ENCODE measurements around the gene ITPK1.

Gene ITPK1

GRCh38 chr14:93057586-93058280 is 58.0 kb downstream of the ITPK1 start:
- no peak for DNase-seq

DNA sequence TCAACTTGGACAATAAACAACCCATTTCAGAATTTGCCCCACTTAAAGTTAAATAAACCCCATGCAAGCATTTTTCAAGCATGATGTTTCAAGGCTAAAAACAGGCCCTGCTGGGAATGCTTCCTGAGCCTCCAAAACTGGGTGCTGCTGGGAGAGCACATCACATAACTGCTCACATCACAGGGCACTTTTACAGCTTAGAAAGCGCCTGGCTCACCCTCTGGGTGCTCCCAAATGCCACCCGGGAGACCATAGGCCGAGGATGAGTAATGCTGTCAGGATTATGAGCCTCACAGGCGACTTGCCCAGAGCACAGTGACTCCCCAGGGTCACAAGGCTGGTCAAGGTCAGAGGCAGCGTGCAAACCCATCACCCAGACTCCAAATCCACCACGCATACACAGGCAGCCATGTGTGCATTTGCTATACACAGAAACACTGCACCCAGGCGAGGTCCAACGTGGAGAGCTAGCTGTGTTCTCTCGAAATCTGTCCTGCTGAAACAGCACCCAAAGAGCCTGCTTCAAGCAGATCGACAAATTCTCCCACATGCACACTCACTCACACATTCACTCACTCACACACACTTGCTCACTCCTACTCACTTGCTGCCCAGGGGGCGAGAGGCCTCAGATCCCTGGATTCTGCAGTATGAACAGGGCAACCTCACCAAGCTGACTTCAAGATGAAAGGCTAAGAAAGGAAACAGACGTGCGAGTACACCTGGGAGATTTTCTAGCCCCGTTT is 58.7 kb downstream of the ITPK1 start:
- no peak for DNase-seq

DNA sequence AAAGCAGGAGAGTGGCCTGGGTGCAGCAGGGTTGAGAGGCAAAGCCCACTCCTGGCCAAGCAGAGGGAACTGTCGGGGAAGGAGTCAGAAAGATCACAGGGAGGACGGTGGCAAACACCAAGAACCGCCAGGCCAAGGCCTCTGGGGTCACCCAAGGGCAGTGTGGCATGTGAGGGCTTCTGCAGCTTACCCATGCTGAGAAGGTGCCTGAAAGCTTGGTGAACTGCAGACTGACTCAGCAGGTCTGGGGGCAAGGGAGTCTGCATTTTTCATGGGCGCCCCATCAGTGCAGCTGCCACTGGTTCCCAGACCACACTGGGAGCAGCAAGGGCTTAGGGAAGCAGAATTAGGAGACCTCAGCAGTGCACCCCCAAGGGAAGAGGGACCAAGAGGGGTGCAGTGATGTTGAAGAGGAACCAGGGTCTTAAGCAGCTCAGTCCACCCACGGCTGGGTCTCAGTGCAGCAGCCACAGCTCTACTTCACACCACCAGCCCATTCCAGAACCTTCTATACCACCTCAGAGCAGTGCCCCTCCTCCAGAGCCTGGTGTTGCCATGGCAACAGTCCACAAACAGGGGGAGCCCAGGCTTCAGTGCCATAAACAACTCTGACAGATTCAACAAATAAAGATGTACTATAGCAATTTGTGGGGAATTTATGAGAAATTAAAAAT is 59.4 kb downstream of the ITPK1 start:
- DNase-seq: no peak

DNA sequence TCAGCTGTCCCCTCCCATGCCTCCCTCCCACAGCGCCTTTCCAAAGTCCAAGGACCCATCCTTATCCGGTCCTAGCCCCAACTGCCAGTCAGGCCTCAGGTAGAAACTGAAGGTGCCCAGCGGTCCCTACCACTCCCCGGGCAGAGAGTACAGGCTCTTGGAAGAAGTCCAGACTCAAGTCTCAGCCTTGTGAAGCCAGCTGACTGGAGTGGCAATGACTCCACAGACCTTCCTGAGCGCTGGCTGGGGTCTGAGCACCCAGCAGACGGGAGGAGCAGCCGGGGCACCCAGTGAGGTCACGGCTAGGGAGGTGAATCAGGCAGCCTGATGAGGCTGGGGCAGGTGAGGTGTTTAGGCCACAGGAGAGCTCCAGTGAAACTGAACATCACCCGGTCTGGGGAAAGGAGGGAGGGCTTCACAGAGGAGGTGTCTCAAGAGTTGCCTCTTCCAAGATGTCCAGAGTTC is 60.0 kb downstream of the ITPK1 start:
- no peak for DNase-seq

- DNase-seq: no peak
Observed at GRCh38 chr14:93054876-93055275, 60.8 kb downstream of the ITPK1 start.

DNA sequence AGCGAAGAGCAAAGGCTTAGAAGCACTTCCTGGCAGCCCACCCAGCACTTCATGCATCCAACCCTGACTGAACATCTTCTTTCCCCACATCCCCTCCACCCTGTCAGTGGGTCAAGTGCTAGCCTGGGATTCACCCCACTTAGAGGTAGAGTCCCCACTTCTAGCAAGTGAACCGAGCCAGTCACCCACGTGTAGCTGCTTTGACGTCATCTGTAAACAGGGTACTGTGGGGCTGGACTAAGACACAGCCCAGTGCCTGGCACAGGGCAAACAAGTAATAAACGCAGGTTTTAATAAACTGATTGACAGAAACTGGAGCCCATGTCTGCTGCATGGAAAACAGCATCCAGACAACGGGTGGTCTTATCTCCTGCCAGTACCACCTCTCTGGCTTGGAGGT is 61.7 kb downstream of the ITPK1 start:
- DNase-seq: no peak

DNA sequence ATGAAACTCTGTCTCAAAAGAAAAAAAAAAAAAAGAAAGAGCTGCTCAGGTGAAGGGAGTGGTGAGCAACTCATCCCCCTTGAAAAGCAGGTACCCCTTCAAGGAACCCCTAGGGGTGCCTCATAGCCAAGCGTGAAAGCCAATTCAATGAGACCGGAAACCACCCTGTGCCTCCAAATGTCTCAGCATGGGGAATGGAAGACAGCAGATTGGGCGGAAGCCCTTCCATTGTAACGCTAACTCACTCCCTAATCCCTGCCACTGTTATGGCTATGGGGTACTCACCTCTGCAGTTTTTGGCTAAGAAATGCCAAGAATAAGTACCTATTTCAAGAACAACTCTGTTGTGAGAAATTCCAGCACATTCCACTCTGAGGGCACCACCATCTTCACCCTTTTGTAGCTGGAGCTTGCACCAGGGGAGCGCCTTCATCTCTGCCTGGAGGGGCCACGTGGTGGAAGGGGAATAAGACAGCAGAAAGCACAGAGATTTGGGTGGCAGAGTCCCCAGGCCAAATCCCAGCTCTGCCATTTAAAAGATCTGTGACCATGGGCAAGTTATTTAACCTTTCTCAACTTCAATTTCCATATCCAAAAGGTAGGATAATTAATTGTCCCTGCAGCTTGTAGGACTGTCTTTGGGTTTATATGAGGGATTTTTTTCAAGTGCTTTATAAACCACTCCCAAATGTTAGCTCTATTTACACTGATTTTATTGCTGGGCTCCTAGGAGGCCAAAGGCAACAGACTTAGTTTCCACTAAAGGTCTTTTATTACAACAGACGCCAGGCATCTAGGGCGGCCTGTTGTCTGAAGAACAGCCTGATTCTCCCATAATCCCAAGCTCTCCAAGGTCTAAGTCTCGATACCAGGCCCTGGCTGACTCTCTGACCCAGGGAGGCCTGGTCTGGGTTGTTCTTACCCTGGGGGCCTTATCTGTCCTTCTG is 63.9 kb downstream of the ITPK1 start:
- no peak for DNase-seq

GRCh38 chr14:93050761-93051160 is 65.0 kb downstream of the ITPK1 start:
- DNase-seq: no peak

GRCh38 chr14:93049867-93050331 is 65.8 kb downstream of the ITPK1 start:
- no peak for DNase-seq

DNA sequence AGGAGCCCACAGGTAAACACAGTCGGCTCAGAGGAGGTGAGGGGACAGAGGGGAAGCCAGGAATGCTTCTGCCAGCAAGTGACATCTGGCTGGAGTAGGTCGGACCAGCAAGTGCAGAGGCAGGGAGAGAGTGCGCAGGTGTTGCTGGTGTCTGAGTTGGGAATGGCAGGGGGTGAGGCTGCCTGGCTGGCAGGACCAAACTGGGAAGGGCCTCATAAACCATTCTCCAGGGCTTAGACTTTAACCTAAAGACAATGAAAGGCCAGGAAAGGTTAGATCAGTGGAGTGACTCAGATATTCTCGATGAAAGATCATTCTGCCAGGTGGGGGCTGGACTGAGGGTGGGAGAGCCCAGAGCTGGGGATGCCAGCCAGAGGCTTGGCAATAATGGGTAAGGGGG is 66.4 kb downstream of the ITPK1 start:
- DNase-seq: no peak

DNA sequence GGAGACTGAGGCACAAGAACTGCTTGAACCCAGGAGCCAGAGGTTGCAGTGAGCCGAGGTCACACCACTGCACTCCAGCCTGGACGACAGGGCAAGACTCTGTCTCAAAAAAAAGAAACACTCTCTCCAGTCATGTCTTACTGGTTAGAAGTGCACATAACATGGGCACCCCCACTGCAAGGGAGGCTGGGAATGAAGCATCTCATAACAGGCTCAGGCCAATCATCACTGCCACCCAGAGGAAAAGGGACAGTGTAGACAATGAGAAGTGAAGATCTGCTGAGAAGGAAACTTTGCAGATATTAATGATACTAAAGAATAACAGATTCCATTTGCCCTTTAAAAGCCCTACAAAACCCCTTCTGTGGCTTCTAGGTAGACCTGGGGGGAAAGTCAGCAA is 66.9 kb downstream of the ITPK1 start:
- DNase-seq: no peak

DNA sequence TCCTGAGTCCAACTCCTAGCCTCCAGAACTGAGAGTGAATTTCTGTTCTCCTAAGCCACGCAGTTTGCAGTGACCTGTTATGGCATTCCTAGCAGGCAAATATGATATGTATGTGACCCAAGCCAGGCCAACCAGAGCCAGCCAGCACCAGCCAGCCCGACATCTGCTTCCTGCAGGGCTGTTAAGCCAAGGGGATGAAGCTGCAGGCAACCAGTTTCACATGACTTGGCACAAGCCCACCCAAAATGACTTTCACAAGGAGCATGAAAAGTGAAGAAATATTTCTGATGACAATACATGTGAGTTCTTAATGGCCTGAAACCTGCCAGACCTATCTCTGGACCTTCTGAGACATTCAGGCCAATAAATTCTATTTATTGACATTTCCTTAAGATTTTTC is 68.1 kb downstream of the ITPK1 start:
- no peak for DNase-seq

GRCh38 chr14:93047157-93047556 is 68.6 kb downstream of the ITPK1 start:
- DNase-seq: no peak

DNA sequence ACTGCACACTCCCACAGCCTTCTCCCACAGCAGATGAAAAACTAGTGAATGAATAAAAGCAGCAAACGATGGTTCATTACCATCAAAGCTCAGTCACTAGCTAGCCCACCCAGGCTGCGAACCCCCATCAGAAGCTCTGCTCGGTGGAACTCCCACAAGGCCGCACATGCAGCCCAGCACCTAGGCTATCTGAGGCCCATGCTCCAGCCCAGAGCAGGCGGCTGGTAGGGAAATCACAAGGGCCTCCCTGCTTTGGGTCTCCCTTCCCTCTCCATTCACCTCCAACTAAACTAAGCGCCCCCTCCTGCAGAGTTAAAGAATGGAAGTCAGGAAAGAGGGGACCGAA is 69.0 kb downstream of the ITPK1 start:
- no peak for DNase-seq

- peak; percentile 32 for DNase-seq
Observed at GRCh38 chr14:93045965-93046704, 69.6 kb downstream of the ITPK1 start.

DNA sequence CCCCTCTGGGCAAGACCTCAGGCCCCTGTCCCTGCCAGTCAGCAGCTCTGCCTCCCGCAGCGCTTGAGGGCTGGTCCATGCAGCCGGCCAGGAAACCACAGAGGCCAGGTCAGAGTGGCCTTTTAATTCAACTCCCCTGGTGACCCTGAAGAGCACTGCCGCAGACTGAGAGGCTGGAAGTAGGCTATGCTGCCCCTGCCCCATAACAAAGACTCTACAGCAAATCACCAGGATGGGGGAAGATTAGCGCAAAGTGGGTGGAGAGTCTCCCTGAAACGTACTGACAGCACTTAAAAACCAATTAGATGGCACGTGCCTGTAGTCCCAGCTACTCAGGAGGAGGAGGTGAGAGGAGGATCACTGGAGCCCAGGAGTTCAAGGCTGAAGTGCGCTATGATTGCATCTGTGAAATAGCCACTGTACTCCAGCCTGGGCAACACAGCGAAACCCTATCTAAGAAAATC is 70.5 kb downstream of the ITPK1 start:
- no peak for DNase-seq

GRCh38 chr14:93044556-93044955 is 71.2 kb downstream of the ITPK1 start:
- DNase-seq: no peak

DNA sequence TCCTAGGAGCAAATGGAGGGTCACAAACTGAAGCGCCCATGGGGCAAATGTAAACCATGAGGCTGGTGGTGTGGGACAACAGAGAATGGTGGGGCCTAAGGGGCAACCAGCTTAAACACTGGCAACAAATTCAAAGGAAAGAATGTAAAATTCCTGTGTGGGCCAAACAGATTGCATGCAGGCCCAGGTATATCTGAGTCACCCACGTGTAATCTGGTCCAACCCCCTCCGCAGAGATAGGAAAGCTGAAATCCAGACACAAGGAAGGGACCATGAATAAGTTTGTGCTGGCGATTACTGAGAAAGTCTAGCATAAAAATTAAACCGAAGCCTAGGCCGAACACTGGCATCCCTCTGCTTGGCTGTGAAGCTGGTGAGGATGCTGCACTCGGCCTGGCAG is 71.6 kb downstream of the ITPK1 start:
- DNase-seq: no peak

- DNase-seq: peak; percentile 30
Observed at GRCh38 chr14:93042968-93043940, 72.5 kb downstream of the ITPK1 start.

DNA sequence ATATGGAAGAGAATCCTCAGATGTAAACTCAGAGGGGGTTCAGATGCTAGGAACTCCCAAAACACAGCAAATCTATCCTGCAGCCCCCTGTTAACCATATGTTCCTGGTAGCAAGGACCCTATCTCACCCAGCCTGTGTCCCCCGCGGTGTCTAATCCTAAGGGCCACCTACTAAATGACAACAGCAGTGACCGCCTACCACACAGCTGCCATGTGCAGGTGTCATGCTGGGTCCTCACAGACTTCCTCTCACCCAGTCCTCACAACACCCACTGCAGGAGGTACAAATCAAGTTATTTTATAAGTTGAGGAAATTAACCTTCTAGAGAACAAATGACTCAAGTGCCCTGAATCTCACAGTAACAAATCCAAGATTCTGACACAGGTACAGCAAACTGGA is 73.9 kb downstream of the ITPK1 start:
- no peak for DNase-seq

- no peak for DNase-seq
Observed at GRCh38 chr14:93040982-93041381, 74.7 kb downstream of the ITPK1 start.

Measured in fibroblast of upper back skin (primary cell).